GM18507 (cell line): ENCODE results near the gene MN1.

Experiments
- DNase-seq: peaks from one replicate; pipeline ENCODE4 v3.0.0; 2011; ENCODE audit warnings: low read depth; ENCODE audit not compliant: insufficient read length; ENCODE audit errors: extremely low spot score
- FAIRE-seq: peaks from 2 replicates; lab custom pipeline; 2011; peaks lifted over from hg19 to GRCh38; lab: Jason Lieb, UNC

MN1 gene

DNA sequence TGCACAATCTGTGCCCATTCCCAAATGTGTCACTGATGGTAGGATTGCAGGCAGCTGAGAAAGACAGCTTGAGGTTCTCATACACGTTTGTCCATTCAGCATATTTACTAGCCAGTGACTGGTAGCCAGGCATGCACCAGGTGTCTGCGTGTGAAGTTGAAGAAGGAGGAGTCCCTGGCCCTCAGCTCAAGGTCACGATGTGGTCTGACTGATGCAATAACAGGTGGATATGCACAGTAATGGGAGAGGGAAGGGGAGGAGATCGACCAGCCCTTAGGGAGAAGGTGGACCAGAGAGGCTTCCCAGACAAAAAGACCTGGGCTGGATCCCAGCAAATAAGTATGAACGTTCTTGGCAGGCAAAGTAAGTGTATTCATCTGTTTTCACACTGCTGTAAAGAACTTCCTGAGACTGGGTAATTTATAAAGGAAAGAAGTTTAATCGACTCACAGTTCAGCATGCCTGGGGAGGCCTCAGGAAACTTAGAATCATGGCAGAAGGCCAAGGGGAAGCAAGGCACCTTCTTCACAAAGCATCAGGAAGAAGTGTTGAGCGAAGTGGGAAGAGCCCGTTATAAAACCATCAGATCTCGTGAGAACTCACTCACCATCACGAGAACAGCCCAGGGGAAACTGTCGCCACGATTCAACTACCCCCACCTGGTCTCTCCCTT, 96.0 kb downstream of the MN1 start:
- DNase-seq (no peak), FAIRE-seq (no peak)

DNA sequence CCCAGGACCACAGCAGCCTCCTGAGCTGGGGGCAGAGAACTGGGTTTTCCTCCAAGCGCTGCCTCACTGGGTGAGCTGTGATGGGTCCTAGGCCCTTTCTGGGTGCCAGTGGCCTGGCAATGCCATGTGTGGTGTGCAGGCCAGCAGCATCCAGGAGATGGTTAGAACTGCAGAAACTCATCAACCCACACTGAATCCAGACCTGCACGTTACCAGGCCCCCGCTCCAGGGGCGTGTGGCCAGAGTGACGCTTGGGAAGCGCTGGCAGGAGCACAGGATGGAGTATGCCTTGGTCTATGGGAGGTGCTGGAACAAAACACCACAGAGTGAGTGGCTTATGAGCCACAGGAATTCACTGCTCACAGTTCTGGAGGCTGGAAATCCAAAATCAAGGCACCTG, 97.0 kb downstream of the MN1 start:
- DNase-seq = no peak
- no peak for FAIRE-seq

DNA sequence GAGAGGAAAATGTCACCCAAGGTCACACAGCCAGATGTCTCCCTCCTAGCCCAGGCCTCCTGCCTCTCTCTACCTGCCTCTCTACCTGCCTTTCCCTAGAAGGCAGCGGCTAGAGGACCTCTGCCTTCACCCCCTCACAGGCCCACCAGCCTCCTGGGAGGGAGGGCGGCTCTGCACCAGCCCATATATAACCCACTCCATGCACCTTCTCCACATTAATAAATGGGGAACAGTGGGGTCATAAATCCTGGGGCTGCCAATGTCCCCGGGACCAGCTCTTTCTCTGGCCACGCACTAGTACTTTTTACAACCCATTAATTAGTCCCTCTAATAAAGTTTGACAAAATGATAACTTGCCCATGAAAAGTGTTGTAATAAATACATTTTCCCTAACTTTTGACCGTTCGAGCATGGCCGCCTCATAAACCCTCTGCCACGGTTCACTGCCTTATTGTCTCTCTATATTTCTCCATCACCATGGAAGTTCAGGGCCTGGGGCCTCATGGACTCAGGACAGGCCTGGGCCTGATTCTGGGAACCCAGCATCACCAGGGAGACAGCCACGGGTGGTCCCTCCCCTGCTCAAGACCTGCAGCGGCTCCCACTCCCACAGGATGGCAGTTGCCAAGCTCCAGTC, 102.1 kb downstream of the MN1 start:
- FAIRE-seq = no peak
- DNase-seq = no peak

DNA sequence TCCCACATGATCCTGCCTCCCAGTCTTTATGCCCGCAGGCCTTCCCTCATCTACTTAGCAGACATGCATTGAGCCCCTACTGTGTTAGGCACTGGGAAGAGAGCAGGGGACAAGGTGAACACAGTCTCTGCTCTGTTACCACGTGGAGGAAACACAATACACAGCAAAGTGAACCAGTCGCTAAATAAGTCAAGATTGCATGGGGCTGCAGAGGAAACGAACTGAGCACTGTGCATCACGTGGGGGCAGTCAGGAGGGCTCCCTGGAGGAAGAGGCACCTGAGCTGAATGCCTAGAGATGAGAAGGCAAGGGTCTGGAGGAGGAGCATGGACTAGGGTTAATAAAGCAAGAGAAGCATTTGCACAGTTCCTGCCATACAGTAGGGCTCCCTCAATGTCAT, 102.7 kb downstream of the MN1 start:
- FAIRE-seq = no peak

More for the DNA sequence above, 102.7 kb downstream of the MN1 start:
- no peak for DNase-seq
